OCI-LY3 (cell line): ENCODE results near the gene CASK.

Source experiments
- H2AFZ ChIP-seq: fragments of 200-600, 300-600 bp; shearing (Covaris generic); 2 replicates; pipeline ENCODE4 v1.6.0; 2014; ENCODE audit warnings: antibody characterized with exemption, low read depth, low read length
- H3K27ac ChIP-seq: fragments of 200-600, 300-600 bp; sonication (generic); 2 replicates; pipeline ENCODE4 v1.5.1; 2014; ENCODE audit warnings: mild to moderate bottlenecking, low read length, moderate library complexity, mixed read lengths
- H3K27me3 ChIP-seq: fragments of 200-600, 300-600 bp; sonication (generic); 2 replicates; pipeline ENCODE4 v1.6.1; 2014; ENCODE audit warnings: low read depth, low read length, mixed read lengths
- H3K36me3 ChIP-seq: fragments of 200-600, 300-600 bp; sonication (generic); replicated peaks from 2 replicates; pipeline ENCODE3; 2014; ENCODE audit warnings: low read depth, low read length, mixed read lengths
- H3K4me1 ChIP-seq: fragments of 300-600, 200-600 bp; sonication (generic); 2 replicates; pipeline ENCODE4 v1.6.1; 2014; ENCODE audit warnings: low read length, mixed read lengths
- H3K4me2 ChIP-seq: fragments of 200-600, 300-600 bp; sonication (generic); 2 replicates; pipeline ENCODE4 v1.6.1; 2014; ENCODE audit warnings: low read length, mixed read lengths
- H3K4me3 ChIP-seq: fragments of 300-600, 200-600 bp; sonication (generic); 2 replicates; pipeline ENCODE4 v1.5.1; 2014; ENCODE audit warnings: antibody characterized with exemption, mild to moderate bottlenecking, low read length, moderate library complexity
- H3K79me2 ChIP-seq: fragments of 300-600, 200-600 bp; shearing (Covaris generic); 2 replicates; pipeline ENCODE4 v1.6.1; 2014; ENCODE audit warnings: mild to moderate bottlenecking, low read length, mixed read lengths
- H3K9ac ChIP-seq: fragments of 300-600, 200-600 bp; shearing (Covaris generic); 2 replicates; pipeline ENCODE4 v1.6.0; 2014; ENCODE audit warnings: mild to moderate bottlenecking, low read length, moderate library complexity
- H3K9me3 ChIP-seq: fragments of 200-600, 300-600 bp; shearing (Covaris generic); 2 replicates; pipeline ENCODE4 v1.6.1; 2014; ENCODE audit warnings: low read length, mixed read lengths; ENCODE audit not compliant: insufficient read depth
- H4K20me1 ChIP-seq: fragments of 200-600, 300-600 bp; sonication (generic); 2 replicates; pipeline ENCODE4 v1.6.1; 2016; ENCODE audit warnings: low read length, mixed read lengths; ENCODE audit not compliant: insufficient read depth
- CTCF ChIP-seq: fragments of 200-600, 300-600 bp; sonication (generic); IDR thresholded peaks from 2 replicates; pipeline ENCODE4 v1.5.1; 2014; ENCODE audit warnings: antibody characterized with exemption, low read length, low read depth
- EZH2phosphoT487 ChIP-seq: fragments of 200-600 bp; shearing (Covaris generic); IDR thresholded peaks from 2 replicates; pipeline ENCODE4 v1.6.1; 2018; ENCODE audit warnings: antibody characterized with exemption, mixed run types, low read depth

The CASK gene

GRCh38 chrX:41522081-41522480 is 401.3 kb downstream of the CASK start:
- H3K4me2 ChIP-seq, result no peak overlapping the region
- no peaks in the 10 kb centered on the region for H3K79me2 ChIP-seq
- no peaks in the 10 kb centered on the region for H4K20me1 ChIP-seq
- no peak overlapping the region for H3K9ac ChIP-seq
- no peak overlapping the region for H2AFZ ChIP-seq
- no peaks in the 10 kb centered on the region for H3K27me3 ChIP-seq
- H3K27ac ChIP-seq, result no peak overlapping the region
- H3K9me3 ChIP-seq, result no peaks in the 10 kb centered on the region
- H3K4me1 ChIP-seq, result no peaks in the 10 kb centered on the region
- no peak overlapping the region for H3K4me3 ChIP-seq
- H3K36me3 ChIP-seq, result no peaks in the 10 kb centered on the region
- TF ChIP-seq CTCF, result no peak
- no peak for TF ChIP-seq EZH2phosphoT487

DNA sequence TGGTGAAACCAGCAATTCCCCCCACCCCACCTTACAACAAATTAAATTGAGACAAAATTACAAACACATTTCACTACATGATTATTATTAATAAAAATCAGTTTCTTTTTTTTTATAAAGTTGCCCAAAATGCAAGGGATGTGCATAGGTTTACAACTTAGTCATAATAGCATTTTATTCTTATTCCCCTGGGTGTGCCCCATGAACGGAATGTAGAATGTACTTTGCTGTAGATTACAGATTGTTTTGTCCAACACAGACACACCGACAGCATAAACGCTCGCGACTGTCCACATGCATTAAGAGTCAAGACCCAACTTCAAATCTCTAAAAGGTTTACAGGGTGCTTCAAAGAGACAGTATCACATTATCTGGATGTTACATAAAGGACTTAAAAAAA is 403.9 kb downstream of the CASK start:
- H3K9ac ChIP-seq, result no peak overlapping the region
- H3K27ac ChIP-seq, result no peak overlapping the region
- no peaks in the 10 kb centered on the region for H3K79me2 ChIP-seq
- no peak overlapping the region for H3K4me3 ChIP-seq
- no peaks in the 10 kb centered on the region for H3K9me3 ChIP-seq
- H3K4me2 ChIP-seq, result no peak overlapping the region
- H3K4me1 ChIP-seq, result no peaks in the 10 kb centered on the region
- H2AFZ ChIP-seq, result no peak overlapping the region
- H3K27me3 ChIP-seq, result no peaks in the 10 kb centered on the region
- no peak for TF ChIP-seq CTCF
- TF ChIP-seq EZH2phosphoT487, result no peak
- no peaks in the 10 kb centered on the region for H3K36me3 ChIP-seq
- H4K20me1 ChIP-seq, result no peaks in the 10 kb centered on the region

DNA sequence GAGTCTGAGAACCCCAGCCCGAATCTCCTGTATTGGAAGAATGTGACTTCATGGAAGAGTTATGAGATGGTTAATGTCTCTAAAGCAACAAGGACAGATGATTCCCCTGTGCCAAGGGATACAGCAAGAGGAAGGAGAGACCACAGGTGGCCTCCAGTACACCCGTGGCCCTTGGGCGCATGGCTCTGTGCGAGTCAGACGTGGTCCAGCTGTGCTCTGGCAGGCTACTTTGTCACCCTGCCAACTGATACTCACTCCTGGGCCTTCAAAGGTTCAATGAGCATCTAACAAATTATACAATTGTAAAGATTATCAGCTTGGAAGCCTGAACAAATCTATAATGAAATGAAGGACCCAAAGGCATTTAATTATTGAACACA is 404.5 kb downstream of the CASK start:
- Histone ChIP-seq H3K79me2 (no peaks in the 10 kb centered on the region), H3K4me3 (no peak overlapping the region), H3K4me2 (no peak overlapping the region), H2AFZ (no peak overlapping the region), H3K27ac (no peak overlapping the region), H4K20me1 (no peaks in the 10 kb centered on the region), H3K9ac (no peak overlapping the region), H3K27me3 (no peaks in the 10 kb centered on the region), H3K4me1 (no peaks in the 10 kb centered on the region), H3K36me3 (no peaks in the 10 kb centered on the region), H3K9me3 (no peaks in the 10 kb centered on the region)
- TF ChIP-seq EZH2phosphoT487 (no peak), CTCF (no peak)

DNA sequence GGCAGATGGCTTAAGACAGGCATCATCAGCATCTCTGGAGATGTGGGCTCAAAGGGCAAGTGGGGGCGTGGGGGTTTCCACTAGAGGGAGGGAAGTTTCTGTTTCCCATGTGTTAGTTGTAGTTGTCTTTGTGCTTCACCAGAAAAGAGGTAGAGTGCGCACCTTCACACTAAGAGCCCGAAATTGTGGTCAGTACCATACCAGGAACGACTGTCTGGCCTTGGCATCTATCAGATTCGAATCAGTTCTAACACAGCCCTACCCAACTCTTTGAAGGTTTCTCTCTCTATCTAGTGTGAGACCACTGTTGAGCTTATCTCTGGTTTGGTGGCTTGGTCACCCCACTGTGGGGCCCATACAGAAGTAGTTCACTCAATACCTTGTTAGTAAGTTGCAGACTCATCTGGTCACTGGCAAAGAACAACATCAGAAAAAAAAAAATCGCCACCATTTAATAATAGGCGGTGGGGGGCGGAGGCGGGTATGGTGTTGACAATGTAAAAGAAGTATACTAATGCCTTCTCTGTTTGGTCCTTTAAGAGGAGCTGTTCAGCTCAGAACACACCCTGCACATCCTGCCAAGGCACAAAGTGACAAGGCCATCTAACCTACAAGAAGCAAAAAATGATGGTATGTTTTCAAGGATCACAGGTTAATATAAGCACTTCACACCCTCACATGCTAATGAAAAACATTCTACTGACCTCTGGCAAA is 405.1 kb downstream of the CASK start:
- H3K9me3 ChIP-seq, result no peaks in the 10 kb centered on the region
- TF ChIP-seq CTCF (no peak), EZH2phosphoT487 (no peak)
- no peak overlapping the region for H2AFZ ChIP-seq
- no peaks in the 10 kb centered on the region for H3K4me1 ChIP-seq
- H3K9ac ChIP-seq, result no peak overlapping the region
- H3K27ac ChIP-seq, result no peak overlapping the region
- H4K20me1 ChIP-seq, result no peaks in the 10 kb centered on the region
- H3K4me2 ChIP-seq, result no peak overlapping the region
- H3K4me3 ChIP-seq, result no peak overlapping the region
- H3K79me2 ChIP-seq, result no peaks in the 10 kb centered on the region
- no peaks in the 10 kb centered on the region for H3K27me3 ChIP-seq
- H3K36me3 ChIP-seq, result no peaks in the 10 kb centered on the region
